ENCODE results near the gene ADAM23. TPM values are rescaled to one million over a fixed set of nuclear protein-coding genes. Genes with fewer than 3 reads are reported as not detected.

Gene ADAM23
- total RNA-seq, 2 experiments from 2014 or later: 1.7 to 3.1 TPM

- H3K4me1 Mint-ChIP-seq: no peaks in the 10 kb centered on the region
- no peak for ATAC-seq (ENCODE audit: low read depth)
- no peak overlapping the region for H3K27ac Mint-ChIP-seq
- POLR2A ChIA-PET: no interaction called here
- no peak overlapping the region for H3K4me3 Mint-ChIP-seq
- no peaks in the 10 kb centered on the region for H3K36me3 Mint-ChIP-seq
- no peak for DNase-seq
- H3K27me3 Mint-ChIP-seq: peaks cover 14% of the 10 kb centered on the region
- no peaks in the 10 kb centered on the region for H3K9me3 Mint-ChIP-seq
Observed at GRCh38 chr2:206462240-206462854, 19.0 kb downstream of the ADAM23 start.

- Mint-ChIP-seq H3K4me1 (no peaks in the 10 kb centered on the region), H3K27ac (no peak overlapping the region), H3K27me3 (peaks cover 14% of the 10 kb centered on the region), H3K9me3 (no peaks in the 10 kb centered on the region), H3K36me3 (no peaks in the 10 kb centered on the region), H3K4me3 (no peak overlapping the region)
- DNase-seq: no peak
- POLR2A ChIA-PET: no interaction called here
- ATAC-seq (ENCODE audit: low read depth): no peak
Observed at GRCh38 chr2:206463685-206464084, 20.4 kb downstream of the ADAM23 start.

- H3K9me3 Mint-ChIP-seq: no peaks in the 10 kb centered on the region
- no peak overlapping the region for H3K4me3 Mint-ChIP-seq
- no peaks in the 10 kb centered on the region for H3K36me3 Mint-ChIP-seq
- DNase-seq (no peak), ATAC-seq (ENCODE audit: low read depth) (no peak)
- peaks cover 13% of the 10 kb centered on the region for H3K27me3 Mint-ChIP-seq
- H3K4me1 Mint-ChIP-seq: no peaks in the 10 kb centered on the region
- POLR2A ChIA-PET: no interaction called here
- H3K27ac Mint-ChIP-seq: no peak overlapping the region
Observed at GRCh38 chr2:206464597-206464996, 21.3 kb downstream of the ADAM23 start.

GRCh38 chr2:206471524-206472062 lies 28.3 kb downstream of the ADAM23 start:
- Mint-ChIP-seq H3K4me3 (no peak overlapping the region), H3K36me3 (no peaks in the 10 kb centered on the region)
- POLR2A ChIA-PET: no interaction called here

GRCh38 chr2:206472094-206472493 lies 28.8 kb downstream of the ADAM23 start:
- POLR2A ChIA-PET: no interaction called here
- no peaks in the 10 kb centered on the region for H3K4me1 Mint-ChIP-seq
- no peaks in the 10 kb centered on the region for H3K36me3 Mint-ChIP-seq
- H3K4me3 Mint-ChIP-seq: no peak overlapping the region
- DNase-seq (no peak), ATAC-seq (ENCODE audit: low read depth) (no peak)
- peaks cover 7% of the 10 kb centered on the region for H3K27me3 Mint-ChIP-seq
- H3K9me3 Mint-ChIP-seq: no peaks in the 10 kb centered on the region
- H3K27ac Mint-ChIP-seq: no peak overlapping the region

More at GRCh38 chr2:206471524-206472062, 28.3 kb downstream of the ADAM23 start:
- Mint-ChIP-seq H3K27ac (no peak overlapping the region), H3K27me3 (peaks cover 6% of the 10 kb centered on the region), H3K9me3 (no peaks in the 10 kb centered on the region), H3K4me1 (no peaks in the 10 kb centered on the region)
- DNase-seq (no peak), ATAC-seq (ENCODE audit: low read depth) (no peak)

GRCh38 chr2:206474099-206474498 lies 30.8 kb downstream of the ADAM23 start:
- H3K27ac Mint-ChIP-seq: no peak overlapping the region
- H3K27me3 Mint-ChIP-seq: peaks cover 6% of the 10 kb centered on the region
- no peak for ATAC-seq (ENCODE audit: low read depth)

GRCh38 chr2:206477296-206477695 lies 34.0 kb downstream of the ADAM23 start:
- ATAC-seq (ENCODE audit: low read depth): no peak
- H3K4me3 Mint-ChIP-seq: no peak overlapping the region
- POLR2A ChIA-PET: no interaction called here

More at GRCh38 chr2:206474099-206474498, 30.8 kb downstream of the ADAM23 start:
- no peaks in the 10 kb centered on the region for H3K4me1 Mint-ChIP-seq
- H3K9me3 Mint-ChIP-seq: no peaks in the 10 kb centered on the region
- H3K36me3 Mint-ChIP-seq: no peaks in the 10 kb centered on the region
- DNase-seq: no peak
- H3K4me3 Mint-ChIP-seq: no peak overlapping the region
- POLR2A ChIA-PET: no interaction called here

GRCh38 chr2:206478340-206478739 lies 35.0 kb downstream of the ADAM23 start:
- Mint-ChIP-seq H3K36me3 (no peaks in the 10 kb centered on the region), H3K27ac (no peak overlapping the region), H3K4me3 (no peak overlapping the region), H3K9me3 (no peaks in the 10 kb centered on the region), H3K4me1 (no peaks in the 10 kb centered on the region), H3K27me3 (peaks cover 13% of the 10 kb centered on the region)
- DNase-seq (no peak), ATAC-seq (ENCODE audit: low read depth) (no peak)
- POLR2A ChIA-PET: no interaction called here

More at GRCh38 chr2:206477296-206477695, 34.0 kb downstream of the ADAM23 start:
- H3K36me3 Mint-ChIP-seq: no peaks in the 10 kb centered on the region
- H3K9me3 Mint-ChIP-seq: no peaks in the 10 kb centered on the region
- DNase-seq: no peak
- no peak overlapping the region for H3K27ac Mint-ChIP-seq
- peaks cover 13% of the 10 kb centered on the region for H3K27me3 Mint-ChIP-seq
- H3K4me1 Mint-ChIP-seq: no peaks in the 10 kb centered on the region

- DNase-seq (no peak), ATAC-seq (ENCODE audit: low read depth) (no peak)
- Mint-ChIP-seq H3K4me1 (no peaks in the 10 kb centered on the region), H3K27me3 (peaks cover 13% of the 10 kb centered on the region), H3K4me3 (no peak overlapping the region), H3K36me3 (no peaks in the 10 kb centered on the region), H3K9me3 (no peaks in the 10 kb centered on the region), H3K27ac (no peak overlapping the region)
- POLR2A ChIA-PET: no interaction called here
Observed at GRCh38 chr2:206480161-206480560, 36.8 kb downstream of the ADAM23 start.

- H3K4me3 Mint-ChIP-seq: no peak overlapping the region
- DNase-seq (no peak), ATAC-seq (ENCODE audit: low read depth) (no peak)
- peaks cover 12% of the 10 kb centered on the region for H3K27me3 Mint-ChIP-seq
- no peaks in the 10 kb centered on the region for H3K4me1 Mint-ChIP-seq
- no peaks in the 10 kb centered on the region for H3K9me3 Mint-ChIP-seq
- no peaks in the 10 kb centered on the region for H3K36me3 Mint-ChIP-seq
- POLR2A ChIA-PET: no interaction called here
- H3K27ac Mint-ChIP-seq: no peak overlapping the region
Observed at GRCh38 chr2:206480620-206481019, 37.3 kb downstream of the ADAM23 start.

- no peak overlapping the region for H3K27ac Mint-ChIP-seq
- no peaks in the 10 kb centered on the region for H3K9me3 Mint-ChIP-seq
- no peak for DNase-seq
- H3K27me3 Mint-ChIP-seq: peaks cover 12% of the 10 kb centered on the region
- no peaks in the 10 kb centered on the region for H3K36me3 Mint-ChIP-seq
- no peaks in the 10 kb centered on the region for H3K4me1 Mint-ChIP-seq
- ATAC-seq (ENCODE audit: low read depth): no peak
- no peak overlapping the region for H3K4me3 Mint-ChIP-seq
- POLR2A ChIA-PET: no interaction called here
Observed at GRCh38 chr2:206481056-206481455, 37.7 kb downstream of the ADAM23 start.

- POLR2A ChIA-PET: no interaction called here
- Mint-ChIP-seq H3K4me3 (no peak overlapping the region), H3K27me3 (peaks cover 13% of the 10 kb centered on the region), H3K9me3 (no peaks in the 10 kb centered on the region), H3K27ac (no peak overlapping the region), H3K4me1 (no peaks in the 10 kb centered on the region), H3K36me3 (no peaks in the 10 kb centered on the region)
- ATAC-seq (ENCODE audit: low read depth) (no peak), DNase-seq (no peak)
Observed at GRCh38 chr2:206482123-206482522, 38.8 kb downstream of the ADAM23 start.

- no peak for DNase-seq
- no peaks in the 10 kb centered on the region for H3K4me1 Mint-ChIP-seq
- no peak overlapping the region for H3K27ac Mint-ChIP-seq
- POLR2A ChIA-PET: no interaction called here
- no peaks in the 10 kb centered on the region for H3K9me3 Mint-ChIP-seq
- H3K27me3 Mint-ChIP-seq: peaks cover 10% of the 10 kb centered on the region
- no peaks in the 10 kb centered on the region for H3K36me3 Mint-ChIP-seq
- no peak overlapping the region for H3K4me3 Mint-ChIP-seq
- ATAC-seq (ENCODE audit: low read depth): no peak
Observed at GRCh38 chr2:206482633-206483032, 39.3 kb downstream of the ADAM23 start.

GRCh38 chr2:206488053-206488452 lies 44.7 kb downstream of the ADAM23 start:
- H3K4me3 Mint-ChIP-seq: no peak overlapping the region
- H3K27me3 Mint-ChIP-seq: peaks cover 3% of the 10 kb centered on the region
- no peaks in the 10 kb centered on the region for H3K36me3 Mint-ChIP-seq
- H3K9me3 Mint-ChIP-seq: no peaks in the 10 kb centered on the region
- no peaks in the 10 kb centered on the region for H3K4me1 Mint-ChIP-seq
- POLR2A ChIA-PET: no interaction called here
- ATAC-seq (ENCODE audit: low read depth): no peak
- no peak for DNase-seq
- no peak overlapping the region for H3K27ac Mint-ChIP-seq
